Mucosa of descending colon (tissue), 3 donors: ENCODE measurements around the gene SERAC1. TPM values are rescaled to one million over a fixed set of nuclear protein-coding genes. Genes with fewer than 3 reads are reported as not detected.

Experiments
- ATAC-seq: fragments of 200-7000 bp; cut with Tn5 transposase; one replicate; pipeline ENCODE4 v1.9.1; 2020; ENCODE audit warnings: mild to moderate bottlenecking, moderate library complexity
- DNase-seq, 3 donors: peaks; one replicate each; pipeline ENCODE4 v3.0.0-alpha.2; 2020
- H3K36me3 ChIP-seq: fragments of 200-600 bp; one replicate; pipeline ENCODE4 v1.8.0; 2021; ENCODE audit warnings: low read depth, mild to moderate bottlenecking
- H3K4me1 ChIP-seq: fragments of 200-600 bp; one replicate; pipeline ENCODE4 v1.8.0; 2021; ENCODE audit warnings: low read depth, mild to moderate bottlenecking
- H3K4me3 ChIP-seq: fragments of 200-600 bp; one replicate; pipeline ENCODE4 v1.8.0; 2021; ENCODE audit warnings: mild to moderate bottlenecking
- H3K9me3 ChIP-seq: fragments of 200-600 bp; one replicate; pipeline ENCODE4 v1.8.0; 2021; ENCODE audit warnings: mild to moderate bottlenecking
- CTCF ChIP-seq: fragments of 200-600 bp; IDR thresholded peaks from one replicate; pipeline ENCODE4 v1.8.0; 2022; ENCODE audit warnings: antibody characterized with exemption, mild to moderate bottlenecking
- intact Hi-C, 2 donors: fragments of 100-400 bp; cut with DNase I in 1 of 2; cut with micrococcal nuclease in 1 of 2; formaldehyde crosslinking; loops; one replicate each; pipeline versions ENCODE4 v1.11.0 to v1.11.1; 2022; cut with DNase I, micrococcal nuclease
- total RNA-seq, 3 donors: library from RNA; stranded (reverse); fragmentation: NEBNext Ultra II Directional in 2 of 3; extraction: Animal tissue kit (Norgen Biotek cat#: 25700) in 2 of 3; gene quantifications; one replicate each; pipeline versions ENCODE4 v1.2.1 to v1.2.4, GENCODE V29; 2021 to 2023
- donor health status: DM: no; HTN: no; CAD: no; lungs with moderate emphysema.
- donor health status: DM: no; HTN: no; CAD: no.
- donor health status: DM: no; HTN: yes; CAD: no.

The SERAC1 gene
- total RNA-seq, 3 donors from 2014 or later: 5.8 to 12.2 (median 8.0) TPM

GRCh38 chr6:158086054-158086503 is 82.0 kb downstream of the SERAC1 start:
- peaks cover 11% of the 10 kb centered on the region for H3K36me3 ChIP-seq
- TF ChIP-seq CTCF: no peak
- no peak for DNase-seq
- H3K4me1 ChIP-seq: no peaks in the 10 kb centered on the region
- H3K9me3 ChIP-seq: no peaks in the 10 kb centered on the region
- peak; percentile 20 for ATAC-seq
- intact Hi-C loops: no loop called here
- H3K4me3 ChIP-seq: no peak overlapping the region

- H3K9me3 ChIP-seq: no peaks in the 10 kb centered on the region
- intact Hi-C loops: no loop called here
- no peak for TF ChIP-seq CTCF
- H3K4me1 ChIP-seq: no peaks in the 10 kb centered on the region
- H3K36me3 ChIP-seq: peaks cover 11% of the 10 kb centered on the region
- ATAC-seq (no peak), DNase-seq (no peak)
- no peak overlapping the region for H3K4me3 ChIP-seq
These were observed 82.6 kb downstream of the SERAC1 start for GRCh38 chr6:158085261-158086053.

DNA sequence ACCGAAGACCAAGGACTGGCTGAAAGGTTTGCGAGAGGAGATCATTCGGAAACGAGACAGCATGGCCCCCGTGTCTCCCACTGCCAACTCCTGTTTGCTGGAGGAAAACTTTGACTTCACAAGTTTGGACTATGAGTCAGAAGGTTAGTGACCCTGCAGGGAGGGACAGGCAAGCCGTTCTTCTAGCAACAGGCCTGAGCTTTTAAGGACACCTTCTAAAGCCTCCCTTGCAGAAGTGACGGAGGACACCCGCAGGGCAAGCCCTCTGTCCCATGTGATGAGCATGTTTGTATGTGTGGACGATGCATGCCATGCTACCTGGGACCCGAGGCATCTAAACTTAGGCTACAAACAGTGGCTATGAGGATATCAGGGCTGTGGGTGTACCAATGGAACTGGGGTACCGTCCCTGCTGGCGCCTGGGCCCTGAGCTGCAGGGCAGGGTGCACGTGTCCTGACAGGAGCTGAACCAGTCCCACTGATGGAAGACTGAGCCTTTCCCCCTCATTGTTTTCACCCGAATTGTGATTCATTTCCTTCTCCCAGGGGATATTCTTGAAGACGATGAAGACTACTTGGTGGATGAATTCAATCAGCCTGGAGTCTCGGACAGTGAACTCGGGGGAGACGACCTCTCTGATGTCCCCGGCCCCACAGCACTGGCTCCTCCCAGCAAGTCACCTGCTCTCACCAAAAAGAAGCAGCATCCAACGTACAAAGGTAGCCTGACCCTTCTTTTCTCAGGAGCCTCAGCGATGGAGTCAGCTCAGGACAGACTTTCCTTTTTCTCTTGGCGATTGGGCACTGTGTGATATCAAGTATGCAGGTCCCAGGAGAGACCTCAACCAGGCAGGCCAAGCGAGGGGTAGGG is 84.4 kb downstream of the SERAC1 start:
- Histone ChIP-seq H3K36me3 (peaks cover 11% of the 10 kb centered on the region), H3K4me1 (no peaks in the 10 kb centered on the region), H3K4me3 (no peak overlapping the region), H3K9me3 (no peaks in the 10 kb centered on the region)
- no peak for TF ChIP-seq CTCF
- ATAC-seq (no peak), DNase-seq (no peak)
- intact Hi-C loops: no loop called here

DNA sequence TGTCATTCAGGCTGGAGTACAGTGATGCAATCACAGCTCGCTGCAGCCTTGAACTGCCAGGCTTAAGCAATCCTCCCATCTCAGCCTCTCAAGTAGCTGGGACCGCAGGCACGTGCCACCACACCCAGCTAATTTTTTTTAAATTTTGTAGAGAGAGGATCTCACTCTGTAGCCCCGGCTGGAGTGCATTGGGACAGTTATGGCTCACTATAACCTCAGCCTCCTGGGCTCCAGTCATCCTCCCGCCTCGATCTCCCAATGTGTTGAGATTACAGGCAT is 86.5 kb downstream of the SERAC1 start:
- Histone ChIP-seq H3K9me3 (no peaks in the 10 kb centered on the region), H3K36me3 (peaks cover 21% of the 10 kb centered on the region), H3K4me3 (no peak overlapping the region), H3K4me1 (no peaks in the 10 kb centered on the region)
- TF ChIP-seq CTCF: no peak
- intact Hi-C loops: no loop called here
- DNase-seq: no peak
- ATAC-seq: no peak

DNA sequence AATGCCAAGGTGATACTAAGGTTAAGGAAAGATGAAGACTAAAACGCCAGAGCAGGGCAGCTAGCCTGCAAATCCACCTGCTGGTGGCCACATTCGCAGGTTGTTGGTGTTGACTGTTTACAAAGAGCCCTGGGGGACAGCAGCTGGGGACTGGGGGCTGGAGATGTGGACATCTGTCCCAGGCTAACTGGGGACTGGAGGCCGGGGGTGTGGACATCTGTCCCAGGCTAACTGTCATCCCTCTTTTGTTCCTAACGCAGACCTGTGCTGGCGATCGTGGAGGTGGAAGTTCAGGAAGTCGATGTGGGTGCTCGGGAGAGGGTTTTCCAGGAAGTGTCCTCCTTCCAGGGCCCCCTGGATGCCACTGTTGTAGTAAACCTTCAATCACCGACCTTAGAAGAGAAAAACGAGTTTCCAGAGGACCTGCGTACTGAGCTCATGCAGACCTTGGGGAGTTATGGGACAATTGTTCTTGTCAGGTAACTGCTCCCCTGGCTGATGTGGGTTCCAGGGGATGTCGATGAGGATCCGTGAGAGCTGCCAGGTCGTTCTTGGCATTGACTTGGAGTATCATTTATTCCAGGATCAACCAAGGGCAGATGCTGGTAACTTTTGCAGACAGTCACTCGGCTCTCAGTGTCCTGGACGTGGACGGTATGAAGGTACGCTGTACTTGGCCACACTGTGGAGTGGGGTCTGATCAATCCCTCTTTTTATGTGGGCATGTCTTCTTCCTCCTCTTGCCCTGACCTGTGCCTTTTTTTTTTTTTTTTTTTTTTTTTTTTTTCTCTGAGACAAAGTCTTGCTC is 87.0 kb downstream of the SERAC1 start:
- no peak for DNase-seq
- intact Hi-C loops: no loop called here
- TF ChIP-seq CTCF: no peak
- peaks cover 21% of the 10 kb centered on the region for H3K36me3 ChIP-seq
- H3K9me3 ChIP-seq: no peaks in the 10 kb centered on the region
- H3K4me3 ChIP-seq: no peak overlapping the region
- no peak for ATAC-seq
- H3K4me1 ChIP-seq: no peaks in the 10 kb centered on the region
